ENCODE measurements around the gene CPEB4. TPM values are rescaled to one million over a fixed set of nuclear protein-coding genes. Genes with fewer than 3 reads are reported as not detected.

CPEB4 gene
- total and polyA plus RNA-seq, 7 donors: 6.0 to 66.2 (median 27.8) TPM

- WGBS, 2 donors: 51 to 68% methylated on average over 4 of the region's 4 CpGs
- Histone ChIP-seq H3K9me3 (no peaks in the 10 kb centered on the region), H3K4me3 (no peak overlapping the region), H3K27ac (no peak overlapping the region), H3K27me3 (no peaks in the 10 kb centered on the region), H3K36me3 (no peaks in the 10 kb centered on the region), H3K4me1 (no peaks in the 10 kb centered on the region)
- intact Hi-C loops (cut with DNase I): no loop called here
- TF ChIP-seq EP300 (IDR thresholded peaks at IDR 0.05) (no peak), POLR2AphosphoS5 (IDR thresholded peaks at IDR 0.05) (no peak), CTCF (IDR thresholded peaks at IDR 0.05) (no peak), POLR2A (IDR thresholded peaks at IDR 0.05) (no peak)
- no peak for DNase-seq
Measured at GRCh38 chr5:173869316-173869715, 18.8 kb upstream of the CPEB4 start.

- TF ChIP-seq POLR2AphosphoS5 (IDR thresholded peaks at IDR 0.05): no peak
- Histone ChIP-seq H3K27ac (peak overlapping the region in 1 of 4 donors; percentile 43), H3K4me1 (no peaks in the 10 kb centered on the region), H3K27me3 (no peaks in the 10 kb centered on the region), H3K36me3 (no peaks in the 10 kb centered on the region), H3K4me3 (no peak overlapping the region), H3K9me3 (no peaks in the 10 kb centered on the region)
- intact Hi-C loops (cut with DNase I): no loop called here
- DNase-seq: no peak
- WGBS, 2 donors: 84 to 90% methylated on average over 9 of the region's 9 CpGs
Measured at GRCh38 chr5:173872957-173873305, 15.2 kb upstream of the CPEB4 start.

- DNase-seq: no peak
- intact Hi-C loops (cut with DNase I): no loop called here
- no peak overlapping the region for H3K27ac ChIP-seq
- no peaks in the 10 kb centered on the region for H3K9me3 ChIP-seq
- no peak overlapping the region for H3K4me3 ChIP-seq
- 85 to 93% methylated on average over 4 of the region's 4 CpGs for WGBS, 2 donors
- no peaks in the 10 kb centered on the region for H3K4me1 ChIP-seq
- H3K27me3 ChIP-seq: no peaks in the 10 kb centered on the region
- TF ChIP-seq CTCF (IDR thresholded peaks at IDR 0.05) (no peak), POLR2AphosphoS5 (IDR thresholded peaks at IDR 0.05) (no peak), EP300 (IDR thresholded peaks at IDR 0.05) (no peak), POLR2A (IDR thresholded peaks at IDR 0.05) (no peak)
- H3K36me3 ChIP-seq: no peaks in the 10 kb centered on the region
Measured at GRCh38 chr5:173873306-173873922, 14.7 kb upstream of the CPEB4 start.

- TF ChIP-seq POLR2A (IDR thresholded peaks at IDR 0.05) (no peak), POLR2AphosphoS5 (IDR thresholded peaks at IDR 0.05) (no peak), CTCF (IDR thresholded peaks at IDR 0.05) (no peak), EP300 (IDR thresholded peaks at IDR 0.05) (no peak)
- WGBS, 2 donors: 51 to 90% methylated on average over 1 of the region's 1 CpG
- H3K27ac ChIP-seq: no peak overlapping the region
- H3K4me3 ChIP-seq: no peak overlapping the region
- no peaks in the 10 kb centered on the region for H3K4me1 ChIP-seq
- intact Hi-C loops (cut with DNase I): no loop called here
- no peaks in the 10 kb centered on the region for H3K36me3 ChIP-seq
- H3K9me3 ChIP-seq: no peaks in the 10 kb centered on the region
- DNase-seq: no peak
- no peaks in the 10 kb centered on the region for H3K27me3 ChIP-seq
Measured at GRCh38 chr5:173875189-173875588, 13.0 kb upstream of the CPEB4 start.

- intact Hi-C loops (cut with DNase I): no loop called here
- Histone ChIP-seq H3K9me3 (no peaks in the 10 kb centered on the region), H3K36me3 (no peaks in the 10 kb centered on the region), H3K4me3 (no peak overlapping the region), H3K27ac (no peak overlapping the region), H3K4me1 (no peaks in the 10 kb centered on the region), H3K27me3 (no peaks in the 10 kb centered on the region)
- no peak for DNase-seq
- TF ChIP-seq POLR2AphosphoS5 (IDR thresholded peaks at IDR 0.05) (no peak), EP300 (IDR thresholded peaks at IDR 0.05) (no peak), POLR2A (IDR thresholded peaks at IDR 0.05) (no peak), CTCF (IDR thresholded peaks at IDR 0.05) (no peak)
- 58 to 81% methylated on average over 5 of the region's 5 CpGs for WGBS, 2 donors
Measured at GRCh38 chr5:173878224-173878967, 9.8 kb upstream of the CPEB4 start.
